ENCODE measurements around the gene COX4I2.

The COX4I2 gene

DNA sequence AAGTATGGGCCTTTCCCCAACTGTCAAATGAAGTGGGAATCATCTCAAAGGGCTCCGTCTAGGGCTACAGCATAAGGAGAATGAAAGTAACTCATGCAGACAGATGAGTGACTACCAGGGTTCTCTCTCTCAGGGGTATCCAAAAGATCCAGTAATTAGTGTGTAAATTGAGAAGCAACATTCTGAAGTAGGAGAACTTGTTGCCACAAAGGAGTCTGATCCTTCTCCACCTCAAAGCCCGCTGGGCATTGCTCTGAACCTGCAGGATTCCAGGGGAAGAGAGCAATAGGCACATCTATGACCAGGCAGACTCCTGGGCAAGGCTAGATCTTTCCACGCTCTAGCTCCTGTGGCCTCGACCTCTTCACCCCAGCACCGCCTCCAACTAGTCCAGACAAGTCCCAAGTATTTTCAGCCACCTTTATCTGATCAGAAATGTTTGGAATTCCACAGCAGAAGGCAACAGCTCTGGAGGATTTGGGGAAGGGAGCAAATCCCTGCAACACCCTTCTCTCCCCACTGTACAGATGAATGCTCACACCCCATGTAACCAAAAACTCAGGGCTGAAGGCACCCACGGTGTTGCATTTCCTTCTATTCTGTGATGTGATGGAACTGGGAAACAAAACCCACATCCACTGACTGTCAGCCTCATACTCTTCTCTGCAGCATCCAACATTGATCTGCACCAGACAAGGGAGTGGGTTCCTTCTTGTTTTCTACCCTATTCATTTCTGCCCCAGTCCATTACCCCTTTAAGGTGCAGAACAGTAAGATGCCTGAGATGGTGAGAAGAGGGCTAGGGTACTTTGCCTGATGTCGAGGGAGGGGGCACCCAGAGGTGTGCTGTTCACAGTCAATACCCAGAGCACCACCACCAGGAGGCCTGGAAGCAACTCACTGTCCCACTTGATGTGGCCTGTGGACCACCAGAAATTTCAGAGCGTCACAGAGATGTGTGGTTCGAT, 41.0 kb downstream of the COX4I2 start:
- no peak for DNase-seq

GRCh38 chr20:31679357-31680285, 41.9 kb downstream of the COX4I2 start:
- no peak for DNase-seq

DNA sequence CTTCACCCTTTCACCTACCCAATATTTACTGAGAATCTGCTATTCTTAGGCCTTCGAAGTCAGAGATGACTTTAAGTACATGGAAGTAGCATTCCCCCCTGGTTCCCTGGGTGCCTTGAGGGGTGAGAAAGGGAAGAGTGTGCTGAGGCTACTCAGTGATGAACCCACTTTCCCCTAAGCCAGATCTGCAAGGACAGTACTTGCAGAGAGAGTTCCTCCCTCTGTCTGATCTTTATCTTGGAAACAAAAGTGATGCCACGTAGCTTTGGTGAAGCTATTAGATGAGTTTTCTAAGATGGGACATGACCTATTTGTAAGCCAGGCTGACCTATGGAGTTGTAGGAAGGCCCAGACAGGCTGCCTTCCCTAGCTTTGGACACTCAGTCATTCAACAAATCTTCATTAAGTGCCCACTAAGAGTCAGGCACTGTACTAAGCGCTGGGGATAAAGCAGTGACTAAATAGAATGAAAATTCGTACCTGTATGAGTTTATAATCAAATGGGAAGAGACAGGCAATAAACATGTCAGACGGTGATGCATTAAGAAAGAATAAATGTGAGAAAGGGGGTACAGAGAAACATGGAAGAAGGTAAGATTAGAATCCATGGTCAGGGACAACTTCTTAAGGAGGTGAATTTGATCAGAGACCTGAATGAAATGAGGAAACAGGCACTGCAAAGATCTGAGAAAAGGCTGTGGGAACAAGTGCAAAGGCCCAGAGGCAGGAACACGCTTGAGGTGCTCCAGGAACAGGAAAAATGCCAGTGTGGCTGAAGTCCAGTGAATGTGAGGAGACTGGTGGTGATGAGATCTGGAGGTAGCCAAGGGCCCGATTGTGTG, 42.8 kb downstream of the COX4I2 start:
- no peak for DNase-seq

DNA sequence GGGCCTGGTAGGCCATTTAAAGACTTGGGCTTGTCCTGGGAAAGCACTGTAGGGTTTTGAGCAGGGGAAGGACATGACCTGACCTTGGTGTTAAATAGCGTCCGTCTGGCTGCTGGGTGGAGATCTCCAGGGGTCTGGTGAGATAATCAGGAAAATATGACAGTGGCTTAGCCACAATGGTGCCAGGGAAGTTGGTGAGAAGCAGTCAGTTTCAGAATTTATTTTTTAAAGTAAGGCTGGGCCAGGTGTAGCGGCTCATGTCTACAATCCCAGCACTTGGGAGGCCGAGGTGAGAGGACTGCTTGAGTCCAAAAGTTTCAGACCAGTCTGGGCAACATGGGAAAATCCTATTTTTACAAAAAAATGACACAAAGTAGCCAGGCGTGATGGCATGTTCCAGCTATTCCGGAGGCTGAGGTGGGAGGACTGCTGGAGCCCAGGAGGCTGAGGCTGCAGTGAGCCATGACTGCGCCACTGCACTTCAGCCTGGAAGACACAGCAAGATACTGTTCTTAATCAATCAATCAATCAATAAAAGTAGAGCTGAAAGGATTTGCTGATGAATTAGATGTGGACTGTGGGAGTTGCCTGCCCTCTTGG, 43.5 kb downstream of the COX4I2 start:
- DNase-seq, result no peak

DNA sequence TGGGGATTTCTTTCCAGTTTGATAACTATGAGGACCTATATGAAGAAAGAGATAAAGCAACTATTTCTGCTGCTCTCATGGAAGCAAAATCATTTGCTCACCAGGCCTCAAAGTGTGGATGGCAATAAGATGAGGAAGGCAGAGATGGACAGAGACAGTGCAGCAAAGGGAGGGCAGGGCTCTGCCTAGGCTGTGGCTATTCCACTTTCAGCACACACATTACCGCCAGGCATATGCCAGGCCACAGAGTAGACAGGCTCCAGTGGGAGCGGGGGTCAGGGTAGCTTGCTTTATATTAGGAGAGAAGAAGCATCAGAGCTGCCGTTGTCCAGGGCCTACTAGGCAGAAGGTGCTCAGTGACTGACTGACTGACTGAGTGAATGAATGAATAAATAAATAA, 44.1 kb downstream of the COX4I2 start:
- no peak for DNase-seq

GRCh38 chr20:31682352-31682751, 44.6 kb downstream of the COX4I2 start:
- DNase-seq, result no peak

GRCh38 chr20:31682927-31683326, 45.2 kb downstream of the COX4I2 start:
- no peak for DNase-seq

DNA sequence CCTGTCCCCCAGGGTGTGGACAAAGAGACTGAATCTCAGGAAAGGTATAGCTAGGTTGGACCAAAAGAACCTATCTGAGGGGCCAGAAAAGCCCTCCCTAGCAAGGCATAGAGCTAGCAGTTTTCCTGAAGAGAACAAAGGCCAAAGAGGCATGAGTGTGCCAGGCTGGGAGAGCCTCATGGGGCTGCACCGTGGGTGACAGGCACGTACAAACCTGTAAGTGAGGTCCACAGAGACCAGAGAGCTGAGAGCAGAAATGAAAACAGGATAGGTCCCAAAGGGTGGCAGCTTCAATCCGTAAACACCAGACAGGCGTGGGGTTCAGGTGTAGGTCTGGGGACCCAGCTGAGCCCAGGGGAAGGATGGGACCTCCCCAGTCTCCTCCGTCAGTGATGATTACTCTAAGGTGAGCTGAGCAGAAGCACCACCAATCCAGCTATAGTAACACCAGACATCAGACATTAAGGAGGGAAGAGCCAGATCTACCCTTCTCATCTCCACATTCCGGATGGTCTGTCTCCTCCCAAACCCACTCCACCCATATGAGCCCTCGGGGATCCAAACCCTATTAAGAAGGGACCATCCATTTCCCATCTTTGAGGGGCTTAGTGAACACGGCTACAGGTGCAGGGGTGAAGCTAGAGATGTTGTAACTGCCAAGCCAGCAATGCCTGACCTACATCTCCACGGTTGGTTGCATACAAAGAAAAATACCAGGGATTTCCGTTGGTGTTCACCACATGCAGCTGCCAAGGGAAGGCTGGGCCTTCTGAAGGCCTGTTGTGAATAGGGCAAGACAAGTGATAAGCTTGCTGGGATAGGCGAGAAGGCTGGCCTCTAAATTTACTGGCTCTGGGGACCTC, 46.7 kb downstream of the COX4I2 start:
- no peak for DNase-seq

DNA sequence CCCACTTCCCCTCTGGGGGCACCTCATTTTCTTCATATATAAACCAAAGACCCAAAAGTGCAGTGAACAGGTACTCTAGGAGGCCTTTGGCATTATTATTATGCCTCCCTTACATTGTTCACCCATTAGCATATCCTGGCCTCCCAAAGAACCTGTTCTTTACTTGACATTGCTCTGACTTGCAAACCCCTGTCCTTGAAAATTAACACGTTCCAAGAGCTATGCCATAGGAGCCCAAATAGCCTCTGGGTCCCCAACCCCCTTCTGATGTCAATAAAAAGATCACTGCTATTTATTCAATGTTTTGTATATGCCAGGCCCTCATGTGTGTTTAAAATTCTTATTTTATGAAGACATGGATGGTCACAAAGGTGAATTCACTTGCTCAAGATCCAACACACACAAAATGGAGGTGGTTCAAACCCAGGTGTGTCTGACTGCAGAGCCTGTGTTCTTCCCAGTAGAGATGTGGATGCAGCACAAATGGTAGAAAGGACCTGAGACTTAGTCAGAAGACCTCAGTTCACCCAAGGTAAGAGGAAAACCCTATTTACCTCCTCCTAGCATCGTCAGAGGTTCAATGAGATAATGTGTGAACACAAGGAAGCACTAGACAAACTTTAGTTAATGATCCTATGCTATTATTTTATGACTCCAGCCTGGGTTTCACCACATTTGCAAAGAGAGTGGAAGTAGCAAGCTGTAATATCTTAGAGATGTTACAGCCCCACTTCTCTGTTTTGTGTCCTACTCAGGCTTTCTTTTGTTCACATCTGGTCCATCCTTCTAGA, 48.3 kb downstream of the COX4I2 start:
- no peak for DNase-seq

DNA sequence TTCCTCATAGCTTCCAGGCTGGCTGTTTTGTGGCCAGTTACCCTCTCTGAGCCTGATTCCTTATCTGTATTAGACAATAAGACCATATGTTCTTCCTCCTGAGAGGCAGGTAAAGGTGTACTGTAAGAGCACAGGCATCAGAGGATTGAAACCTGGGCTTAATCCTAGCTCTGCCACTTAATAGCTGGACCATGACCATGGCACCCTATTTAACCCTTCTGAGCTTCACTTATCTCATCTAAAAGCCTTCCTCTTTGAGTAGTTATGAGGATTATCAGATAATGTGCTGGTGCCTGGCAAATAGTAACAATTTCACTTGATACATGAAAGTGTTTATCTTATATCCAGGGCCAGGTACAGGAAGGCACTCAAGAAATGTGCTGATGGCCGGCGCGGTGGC, 50.1 kb downstream of the COX4I2 start:
- no peak for DNase-seq

GRCh38 chr20:31689141-31689540, 51.4 kb downstream of the COX4I2 start:
- no peak for DNase-seq

- no peak for DNase-seq
Observed at GRCh38 chr20:31690124-31690666, 52.5 kb downstream of the COX4I2 start.

- DNase-seq, result no peak
Observed at GRCh38 chr20:31691646-31692275, 54.0 kb downstream of the COX4I2 start.

DNA sequence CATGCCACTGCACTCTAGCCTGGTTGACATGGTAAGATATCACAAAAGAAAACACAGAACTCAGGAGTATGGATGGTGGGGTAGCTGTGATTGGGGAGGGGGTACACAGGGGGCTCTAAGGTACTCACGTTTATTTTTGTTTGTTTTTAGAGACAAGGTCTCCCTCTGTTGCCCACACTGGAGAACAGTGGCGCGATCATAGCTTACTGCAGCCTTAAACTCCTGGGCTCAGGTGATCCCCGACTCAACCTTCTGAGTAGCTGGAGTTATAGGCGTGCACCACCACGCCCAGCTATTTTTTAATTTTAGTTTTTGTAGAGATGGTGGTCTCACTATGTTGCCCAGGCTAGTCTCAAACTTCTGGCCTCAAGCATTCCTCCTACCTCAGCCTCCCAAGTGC, 55.7 kb downstream of the COX4I2 start:
- DNase-seq, result no peak

DNA sequence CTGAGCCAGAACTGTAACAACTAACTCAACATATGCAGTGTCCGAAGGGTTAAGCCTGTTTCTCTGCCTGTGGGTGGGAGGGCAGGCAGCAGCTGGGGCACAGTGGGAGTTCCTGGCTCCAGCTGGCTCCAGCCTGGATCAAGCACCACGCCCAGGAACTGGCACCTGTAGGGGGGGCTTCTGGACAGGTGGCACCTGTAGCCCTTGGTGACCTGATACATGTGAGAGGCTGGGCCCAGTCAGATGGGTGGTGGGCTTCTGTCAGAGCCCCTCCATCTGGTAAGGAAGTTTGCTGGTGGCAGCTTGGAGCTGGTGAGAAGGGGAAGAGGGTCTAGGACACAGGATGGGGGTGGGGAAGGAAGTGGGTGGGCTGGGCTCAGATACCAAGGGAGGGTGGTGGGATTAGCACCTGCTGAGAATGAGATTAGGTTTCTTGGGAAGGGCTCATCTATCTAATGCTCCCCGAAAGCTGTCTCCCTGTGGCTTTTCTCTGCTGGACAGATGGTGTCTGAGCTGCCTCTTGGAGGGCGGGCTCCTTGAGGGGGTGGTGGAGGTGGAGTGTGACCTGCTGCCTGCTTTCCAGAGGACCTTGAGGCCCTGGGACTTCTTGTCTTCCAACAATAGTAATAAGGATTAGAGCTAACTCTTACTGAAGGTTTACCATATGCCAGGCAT, 56.4 kb downstream of the COX4I2 start:
- no peak for DNase-seq
